Measurements from ENCODE around the gene VPS4A. TPM values are rescaled to one million over a fixed set of nuclear protein-coding genes. Genes with fewer than 3 reads are reported as not detected.

VPS4A gene
- total RNA-seq, 3 donors from 2014 or later (not counting 1 experiment from before 2014, with no cell fraction given): 60.5 to 71.5 (median 62.5) TPM

DNA sequence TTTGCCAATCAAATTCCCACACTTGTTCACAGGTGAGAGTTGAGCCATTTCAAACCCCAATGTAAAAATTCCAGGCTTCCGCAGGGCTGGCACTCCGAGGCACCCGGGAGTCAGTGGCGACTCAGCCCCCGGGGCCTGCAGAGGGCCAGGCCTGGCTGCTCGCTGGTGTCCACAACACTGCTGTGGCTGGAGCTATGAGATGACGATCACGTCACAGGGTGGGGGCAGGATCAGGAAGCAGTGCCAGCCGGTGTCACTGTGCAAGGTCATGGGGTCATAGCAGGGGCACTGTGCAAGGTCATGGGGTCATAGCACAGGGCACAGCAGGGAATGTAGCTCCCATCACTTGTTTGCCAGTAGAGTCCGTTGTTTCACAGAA is 7.8 kb downstream of the VPS4A start:
- Mint-ChIP-seq H3K9me3 (no peaks in the 10 kb centered on the region), H3K36me3 (peaks cover 6% of the 10 kb centered on the region), H3K27ac (no peak overlapping the region), H3K27me3 (ENCODE audit: low read depth in 2 of 2) (no peaks in the 10 kb centered on the region), H3K4me3 (no peak overlapping the region), H3K4me1 (peaks cover 1 to 15% of the 10 kb centered on the region in 2 donors)
- Histone ChIP-seq H3K36me3 (ENCODE audit: control insufficient read depth, insufficient read depth, low read length) (peaks cover 82% of the 10 kb centered on the region), H3K9me3 (ENCODE audit: control insufficient read depth, insufficient read depth, low read length) (no peaks in the 10 kb centered on the region), H3K4me1 (ENCODE audit: control insufficient read depth, insufficient read depth, low read length) (no peaks in the 10 kb centered on the region), H3K27ac (ENCODE audit: low read length) (no peak overlapping the region), H3K27me3 (ENCODE audit: control insufficient read depth, insufficient read depth, low read length) (no peaks in the 10 kb centered on the region), H3K4me3 (ENCODE audit: low read length) (no peak overlapping the region)
- WGBS (ENCODE audit: insufficient coverage): 94% methylated on average over 10 of the region's 10 CpGs
- intact Hi-C loops (cut with micrococcal nuclease): no loop called here
- TF ChIP-seq, protein P1, sequence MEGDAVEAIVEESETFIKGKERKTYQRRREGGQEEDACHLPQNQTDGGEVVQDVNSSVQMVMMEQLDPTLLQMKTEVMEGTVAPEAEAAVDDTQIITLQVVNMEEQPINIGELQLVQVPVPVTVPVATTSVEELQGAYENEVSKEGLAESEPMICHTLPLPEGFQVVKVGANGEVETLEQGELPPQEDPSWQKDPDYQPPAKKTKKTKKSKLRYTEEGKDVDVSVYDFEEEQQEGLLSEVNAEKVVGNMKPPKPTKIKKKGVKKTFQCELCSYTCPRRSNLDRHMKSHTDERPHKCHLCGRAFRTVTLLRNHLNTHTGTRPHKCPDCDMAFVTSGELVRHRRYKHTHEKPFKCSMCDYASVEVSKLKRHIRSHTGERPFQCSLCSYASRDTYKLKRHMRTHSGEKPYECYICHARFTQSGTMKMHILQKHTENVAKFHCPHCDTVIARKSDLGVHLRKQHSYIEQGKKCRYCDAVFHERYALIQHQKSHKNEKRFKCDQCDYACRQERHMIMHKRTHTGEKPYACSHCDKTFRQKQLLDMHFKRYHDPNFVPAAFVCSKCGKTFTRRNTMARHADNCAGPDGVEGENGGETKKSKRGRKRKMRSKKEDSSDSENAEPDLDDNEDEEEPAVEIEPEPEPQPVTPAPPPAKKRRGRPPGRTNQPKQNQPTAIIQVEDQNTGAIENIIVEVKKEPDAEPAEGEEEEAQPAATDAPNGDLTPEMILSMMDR (IDR thresholded peaks at IDR 0.05): no peak
- DNase-seq: no peak
- no peak for ATAC-seq

DNA sequence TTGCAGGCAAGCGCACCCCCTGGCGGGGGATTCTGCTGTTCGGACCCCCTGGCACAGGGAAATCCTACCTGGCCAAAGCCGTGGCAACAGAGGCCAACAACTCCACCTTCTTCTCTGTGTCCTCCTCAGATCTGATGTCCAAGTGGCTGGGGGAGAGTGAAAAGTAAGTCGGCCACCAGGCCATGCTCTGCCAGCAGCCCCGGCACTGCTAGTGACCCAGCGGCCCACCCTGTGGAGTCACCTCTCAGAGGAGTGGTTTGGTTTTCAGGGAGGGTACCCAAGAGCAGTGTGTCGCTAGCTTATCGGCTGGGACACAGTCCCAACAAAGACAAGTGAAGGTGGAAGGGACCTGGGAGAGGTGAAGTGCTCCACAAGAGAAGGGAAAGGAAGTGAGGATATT is 8.2 kb downstream of the VPS4A start:
- H3K27me3 ChIP-seq (ENCODE audit: control insufficient read depth, insufficient read depth, low read length): no peaks in the 10 kb centered on the region
- H3K36me3 ChIP-seq (ENCODE audit: control insufficient read depth, insufficient read depth, low read length): peaks cover 85% of the 10 kb centered on the region
- no peak overlapping the region for H3K4me3 ChIP-seq (ENCODE audit: low read length)
- no peaks in the 10 kb centered on the region for H3K9me3 Mint-ChIP-seq
- WGBS (ENCODE audit: insufficient coverage): over 99% methylated on average over 9 of the region's 9 CpGs
- no peaks in the 10 kb centered on the region for H3K27me3 Mint-ChIP-seq (ENCODE audit: low read depth in 2 of 2)
- H3K4me1 Mint-ChIP-seq: peaks cover 0 to 13% of the 10 kb centered on the region in 2 donors
- ATAC-seq: no peak
- H3K4me1 ChIP-seq (ENCODE audit: control insufficient read depth, insufficient read depth, low read length): no peaks in the 10 kb centered on the region
- H3K4me3 Mint-ChIP-seq: no peak overlapping the region
- H3K9me3 ChIP-seq (ENCODE audit: control insufficient read depth, insufficient read depth, low read length): no peaks in the 10 kb centered on the region
- TF ChIP-seq, protein P1 (IDR thresholded peaks at IDR 0.05): no peak
- no peak overlapping the region for H3K27ac ChIP-seq (ENCODE audit: low read length)
- H3K27ac Mint-ChIP-seq: no peak overlapping the region
- no peak for DNase-seq
- intact Hi-C loops (cut with micrococcal nuclease): no loop called here
- peaks cover 6% of the 10 kb centered on the region for H3K36me3 Mint-ChIP-seq

GRCh38 chr16:69319826-69320739 is 8.9 kb downstream of the VPS4A start:
- DNase-seq (no peak), ATAC-seq (no peak)
- Mint-ChIP-seq H3K36me3 (peaks cover 6% of the 10 kb centered on the region), H3K4me1 (peaks cover 0 to 12% of the 10 kb centered on the region in 2 donors), H3K4me3 (no peak overlapping the region), H3K9me3 (no peaks in the 10 kb centered on the region), H3K27ac (no peak overlapping the region), H3K27me3 (ENCODE audit: low read depth in 2 of 2) (no peaks in the 10 kb centered on the region)
- H3K36me3 ChIP-seq (ENCODE audit: control insufficient read depth, insufficient read depth, low read length): peaks cover 88% of the 10 kb centered on the region
- H3K27ac ChIP-seq (ENCODE audit: low read length): no peak overlapping the region
- 96% methylated on average over 27 of the region's 30 CpGs for WGBS (ENCODE audit: insufficient coverage)
- intact Hi-C loops (cut with micrococcal nuclease): loop anchor here (10.0 kb wide), 1 partner anchor 135 kb away; no protein-coding TSS in a partner anchor
- H3K4me1 ChIP-seq (ENCODE audit: control insufficient read depth, insufficient read depth, low read length): no peaks in the 10 kb centered on the region
- H3K27me3 ChIP-seq (ENCODE audit: control insufficient read depth, insufficient read depth, low read length): no peaks in the 10 kb centered on the region
- TF ChIP-seq, protein P1 (IDR thresholded peaks at IDR 0.05): no peak
- H3K9me3 ChIP-seq (ENCODE audit: control insufficient read depth, insufficient read depth, low read length): no peaks in the 10 kb centered on the region
- H3K4me3 ChIP-seq (ENCODE audit: low read length): no peak overlapping the region

All from natural killer cell (primary cell).